GM23248 (cell line): ENCODE data around the gene FANCE.

Experiments
- EZH2 ChIP-seq: fragments of 200-600 bp; sonication (generic); IDR thresholded peaks from 2 replicates; pipeline ENCODE4 v1.6.1; 2018; ENCODE audit warnings: antibody characterized with exemption, mild to moderate bottlenecking; ENCODE audit not compliant: insufficient read depth, poor library complexity, severe bottlenecking
- EZH2phosphoT487 ChIP-seq: fragments of 200-600 bp; sonication (generic); IDR thresholded peaks from 2 replicates; pipeline ENCODE4 v1.6.1; 2018; ENCODE audit warnings: antibody characterized with exemption, moderate library complexity, mild to moderate bottlenecking, low read depth; ENCODE audit not compliant: insufficient read depth

DNA sequence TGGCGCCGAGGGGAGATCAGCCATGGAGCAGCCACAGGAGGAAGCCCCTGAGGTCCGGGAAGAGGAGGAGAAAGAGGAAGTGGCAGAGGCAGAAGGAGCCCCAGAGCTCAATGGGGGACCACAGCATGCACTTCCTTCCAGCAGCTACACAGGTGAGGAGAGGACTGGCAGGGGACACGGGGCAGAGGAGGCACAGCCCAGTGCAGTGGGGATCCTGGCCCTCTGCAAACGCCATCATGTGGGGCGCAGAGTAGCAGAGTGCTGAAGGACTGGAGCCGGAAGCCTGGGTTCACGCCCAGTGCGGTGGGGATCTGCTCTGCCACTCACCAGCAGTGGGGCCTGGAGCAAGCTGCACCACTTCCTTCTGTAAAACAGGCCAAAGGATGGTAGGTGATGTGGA is 41.1 kb upstream of the FANCE start:
- no peak for TF ChIP-seq EZH2
- TF ChIP-seq EZH2phosphoT487, result no peak
